ENCODE measurements around the gene MRPL1.

MRPL1 gene

GRCh38 chr4:77990456-77990855, 127.8 kb downstream of the MRPL1 start:
- DNase-seq = no peak

- DNase-seq = no peak
These were observed 128.3 kb downstream of the MRPL1 start for GRCh38 chr4:77990904-77991358.

GRCh38 chr4:77992581-77992980, 130.0 kb downstream of the MRPL1 start:
- no peak for DNase-seq

- no peak for DNase-seq
These were observed 131.6 kb downstream of the MRPL1 start for GRCh38 chr4:77994194-77994721.

- no peak for DNase-seq
These were observed 133.4 kb downstream of the MRPL1 start for GRCh38 chr4:77996076-77996475.

- DNase-seq = no peak
These were observed 138.9 kb downstream of the MRPL1 start for GRCh38 chr4:78001531-78001930.

- no peak for DNase-seq
These were observed 139.6 kb downstream of the MRPL1 start for GRCh38 chr4:78002260-78002659.
